ENCODE results near the gene C1orf50.

DNA sequence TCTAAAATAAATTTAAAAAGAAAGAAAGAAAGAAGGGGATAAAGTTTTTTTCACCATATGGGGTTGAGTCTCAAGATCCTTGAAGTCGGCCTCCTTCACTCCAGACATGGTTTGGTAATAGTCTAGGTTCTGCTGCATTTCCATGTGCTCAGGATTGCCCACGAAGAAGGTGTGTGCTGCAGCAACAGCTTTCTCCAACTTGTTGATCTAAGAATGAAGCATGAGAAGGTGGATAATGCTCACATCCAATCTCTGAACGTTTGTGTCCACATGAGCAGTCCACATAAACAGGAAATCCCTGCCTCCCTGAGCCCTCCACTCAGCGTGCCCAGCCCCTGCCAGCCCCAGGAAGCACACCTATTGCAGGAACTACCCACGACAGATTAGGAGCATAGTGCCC is 4.8 kb upstream of the C1orf50 start:
- TF ChIP-seq YY1 (IDR thresholded peaks at IDR 0.05; ENCODE audit: insufficient read depth, insufficient read length): no peak
- TF ChIP-seq SUZ12 (IDR thresholded peaks at IDR 0.05; ENCODE audit: extremely low read depth, insufficient read depth, insufficient read length): no peak
- TF ChIP-seq ZNF274 (IDR thresholded peaks at IDR 0.05; ENCODE audit: low read depth, low read length): no peak
